Osteocyte (in vitro differentiated cells): Measurements from ENCODE around the gene NRIP1. TPM values are rescaled to one million over a fixed set of nuclear protein-coding genes. Genes with fewer than 3 reads are reported as not detected.

ENCODE experiments used
- DNase-seq: peaks from one replicate; pipeline ENCODE4 v3.0.0; 2021; ENCODE audit warnings: mixed read lengths; ENCODE audit not compliant: unreplicated experiment; ENCODE audit errors: extremely low spot score
- H3K27ac Mint-ChIP-seq: one replicate; pipeline ENCODE4 v1.8.0; 2021; ENCODE audit warnings: mild to moderate bottlenecking, mixed read lengths; ENCODE audit not compliant: unreplicated experiment
- H3K27me3 Mint-ChIP-seq: one replicate; pipeline ENCODE4 v1.8.0; 2021; ENCODE audit warnings: mixed read lengths; ENCODE audit not compliant: unreplicated experiment
- H3K36me3 Mint-ChIP-seq: one replicate; pipeline ENCODE4 v1.8.0; 2021; ENCODE audit warnings: mixed read lengths; ENCODE audit not compliant: unreplicated experiment
- H3K4me1 Mint-ChIP-seq: one replicate; pipeline ENCODE4 v1.8.0; 2021; ENCODE audit warnings: mixed read lengths; ENCODE audit not compliant: unreplicated experiment
- H3K4me3 Mint-ChIP-seq: one replicate; pipeline ENCODE4 v1.8.0; 2021; ENCODE audit warnings: mild to moderate bottlenecking, moderate library complexity, mixed read lengths; ENCODE audit not compliant: unreplicated experiment
- H3K9me3 Mint-ChIP-seq: one replicate; pipeline ENCODE4 v1.8.0; 2021; ENCODE audit warnings: mixed read lengths; ENCODE audit not compliant: unreplicated experiment
- total RNA-seq: library from RNA; stranded (reverse); gene quantifications from 2 replicates; pipeline ENCODE4 v1.2.1, GENCODE V29; 2021
- TF ChIP-seq, protein P1 (sequence below): fragments of 200-600 bp; sonication (generic); IDR thresholded peaks from 2 replicates; pipeline ENCODE4 v1.5.0; 2021; ENCODE audit warnings: antibody characterized with exemption, mild to moderate bottlenecking, moderate library complexity

Gene NRIP1
- total RNA-seq, 1 donor from 2014 or later = 17.4 TPM

DNA sequence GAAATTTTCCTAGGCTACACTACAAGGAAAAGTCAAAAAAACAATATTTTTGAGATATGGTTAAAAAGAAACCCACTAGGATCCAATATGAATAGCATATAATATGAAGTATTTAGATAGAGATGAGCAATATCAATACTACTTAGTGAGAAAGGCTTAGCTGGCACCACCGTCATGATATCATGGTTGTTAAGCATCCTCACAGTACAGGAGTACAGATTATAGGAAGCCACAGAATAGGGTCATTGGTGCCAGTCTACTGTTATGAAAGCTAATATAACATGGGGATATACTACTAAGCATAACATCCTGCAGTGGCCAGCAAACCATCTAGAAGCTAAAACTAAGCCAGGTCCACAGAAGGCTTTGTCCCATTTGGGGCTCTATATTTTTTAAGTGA is 28.4 kb upstream of the NRIP1 start:
- no peaks in the 10 kb centered on the region for H3K27me3 Mint-ChIP-seq
- DNase-seq = no peak
- no peaks in the 10 kb centered on the region for H3K4me1 Mint-ChIP-seq
- H3K4me3 Mint-ChIP-seq = no peak overlapping the region
- no peaks in the 10 kb centered on the region for H3K36me3 Mint-ChIP-seq
- no peak overlapping the region for H3K27ac Mint-ChIP-seq
- H3K9me3 Mint-ChIP-seq = no peaks in the 10 kb centered on the region
- TF ChIP-seq, protein P1, sequence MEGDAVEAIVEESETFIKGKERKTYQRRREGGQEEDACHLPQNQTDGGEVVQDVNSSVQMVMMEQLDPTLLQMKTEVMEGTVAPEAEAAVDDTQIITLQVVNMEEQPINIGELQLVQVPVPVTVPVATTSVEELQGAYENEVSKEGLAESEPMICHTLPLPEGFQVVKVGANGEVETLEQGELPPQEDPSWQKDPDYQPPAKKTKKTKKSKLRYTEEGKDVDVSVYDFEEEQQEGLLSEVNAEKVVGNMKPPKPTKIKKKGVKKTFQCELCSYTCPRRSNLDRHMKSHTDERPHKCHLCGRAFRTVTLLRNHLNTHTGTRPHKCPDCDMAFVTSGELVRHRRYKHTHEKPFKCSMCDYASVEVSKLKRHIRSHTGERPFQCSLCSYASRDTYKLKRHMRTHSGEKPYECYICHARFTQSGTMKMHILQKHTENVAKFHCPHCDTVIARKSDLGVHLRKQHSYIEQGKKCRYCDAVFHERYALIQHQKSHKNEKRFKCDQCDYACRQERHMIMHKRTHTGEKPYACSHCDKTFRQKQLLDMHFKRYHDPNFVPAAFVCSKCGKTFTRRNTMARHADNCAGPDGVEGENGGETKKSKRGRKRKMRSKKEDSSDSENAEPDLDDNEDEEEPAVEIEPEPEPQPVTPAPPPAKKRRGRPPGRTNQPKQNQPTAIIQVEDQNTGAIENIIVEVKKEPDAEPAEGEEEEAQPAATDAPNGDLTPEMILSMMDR = no peak

DNA sequence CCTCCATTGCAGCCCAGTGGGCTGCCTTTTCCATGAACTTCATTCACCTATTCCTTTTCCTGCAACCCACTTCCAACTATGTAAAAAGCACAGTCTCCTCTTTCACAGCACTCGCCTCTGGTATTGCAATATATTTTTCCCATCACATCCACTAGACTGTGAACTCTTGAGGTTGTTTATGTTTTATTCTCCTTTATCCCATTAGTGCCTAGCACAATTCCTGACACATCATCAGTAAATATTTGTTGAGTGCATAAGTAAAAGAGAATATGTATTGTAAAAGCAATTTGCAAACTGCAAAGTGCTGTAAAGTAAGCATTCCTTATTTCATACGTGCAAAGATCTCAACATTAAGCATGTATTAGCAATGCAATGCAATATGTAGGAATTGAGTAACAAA is 27.9 kb upstream of the NRIP1 start:
- Mint-ChIP-seq H3K4me3 (no peak overlapping the region), H3K9me3 (no peaks in the 10 kb centered on the region), H3K36me3 (no peaks in the 10 kb centered on the region), H3K27me3 (no peaks in the 10 kb centered on the region), H3K27ac (no peak overlapping the region), H3K4me1 (no peaks in the 10 kb centered on the region)
- TF ChIP-seq, protein P1 = no peak
- DNase-seq = no peak

DNA sequence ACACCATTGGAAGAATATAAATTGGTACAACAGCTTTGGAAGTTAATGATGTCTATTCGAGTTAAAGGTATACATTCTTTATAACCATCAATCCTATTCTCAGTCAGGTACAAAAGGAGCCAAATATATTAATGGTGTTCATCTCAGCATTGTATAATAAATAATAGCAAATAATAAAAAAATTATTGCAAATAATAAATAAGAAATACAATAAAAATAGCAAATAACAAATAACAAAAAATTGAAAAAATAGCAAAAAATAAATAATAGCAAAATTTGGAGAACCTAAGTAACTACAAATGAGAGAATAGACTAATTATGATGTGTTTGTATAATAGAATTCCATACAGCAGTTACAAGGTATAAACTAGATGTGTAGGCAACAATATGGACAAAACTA is 25.6 kb upstream of the NRIP1 start:
- Mint-ChIP-seq H3K27ac (no peak overlapping the region), H3K9me3 (no peaks in the 10 kb centered on the region), H3K4me3 (no peak overlapping the region), H3K36me3 (no peaks in the 10 kb centered on the region), H3K27me3 (no peaks in the 10 kb centered on the region), H3K4me1 (no peaks in the 10 kb centered on the region)
- TF ChIP-seq, protein P1 = no peak
- no peak for DNase-seq

DNA sequence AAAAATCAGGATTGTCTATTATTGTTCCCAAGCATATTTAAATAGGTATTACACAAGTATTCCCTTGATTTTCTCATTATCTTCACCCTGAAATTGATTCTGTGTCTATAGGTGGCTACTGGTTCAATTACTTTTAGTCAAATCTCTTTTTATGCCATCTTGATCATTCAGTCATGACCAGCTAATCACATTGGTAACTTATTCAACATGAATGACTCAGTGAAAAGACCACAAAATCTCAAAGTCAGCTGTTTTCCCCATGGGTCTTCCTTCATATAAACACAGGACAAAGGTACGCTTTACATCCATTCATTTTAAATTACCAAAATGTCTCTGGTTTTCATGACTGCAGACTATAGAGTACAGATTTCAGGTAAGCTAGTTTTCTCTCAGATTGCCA is 23.7 kb upstream of the NRIP1 start:
- DNase-seq = no peak
- TF ChIP-seq, protein P1 = no peak

GRCh38 chr21:15084668-15085067 is 19.9 kb upstream of the NRIP1 start:
- Mint-ChIP-seq H3K4me1 (no peaks in the 10 kb centered on the region), H3K9me3 (no peaks in the 10 kb centered on the region), H3K27me3 (no peaks in the 10 kb centered on the region), H3K27ac (no peak overlapping the region), H3K4me3 (no peak overlapping the region), H3K36me3 (no peaks in the 10 kb centered on the region)
- TF ChIP-seq, protein P1 = no peak
- no peak for DNase-seq

More for the DNA sequence above, 23.7 kb upstream of the NRIP1 start:
- no peaks in the 10 kb centered on the region for H3K9me3 Mint-ChIP-seq
- H3K4me3 Mint-ChIP-seq = no peak overlapping the region
- no peaks in the 10 kb centered on the region for H3K36me3 Mint-ChIP-seq
- no peak overlapping the region for H3K27ac Mint-ChIP-seq
- H3K4me1 Mint-ChIP-seq = no peaks in the 10 kb centered on the region
- no peaks in the 10 kb centered on the region for H3K27me3 Mint-ChIP-seq
